ENCODE results near the gene SUN2. TPM values are rescaled to one million over a fixed set of nuclear protein-coding genes. Genes with fewer than 3 reads are reported as not detected.

The SUN2 gene
- total and polyA plus RNA-seq, 11 donors, result 41.3 to 405 (median 125) TPM

GRCh38 chr22:38685761-38686160 is 70.0 kb downstream of the SUN2 start:
- Histone ChIP-seq H3K9me3 (no peaks in the 10 kb centered on the region), H3K36me3 (peaks cover 9 to 76% (median 69%) of the 10 kb centered on the region in 9 donors), H3K27me3 (no peaks in the 10 kb centered on the region), H3K4me3 (no peak overlapping the region), H3K27ac (no peak overlapping the region), H3K4me1 (peaks cover 0 to 17% (median 8%) of the 10 kb centered on the region in 12 donors)
- TF ChIP-seq POLR2A (IDR thresholded peaks at IDR 0.05) (no peak), CTCF (IDR thresholded peaks at IDR 0.05) (no peak)
- ATAC-seq, result no peak
- intact Hi-C loops (cut with DNase I), result loop anchor here in 2 of 10 donors (10.0 kb wide), 1 partner anchor 181 kb away; the partner anchor contains the start of gene DDX17 (in 2 of the 2)
- DNase-seq, result no peak
- WGBS, 4 donors, result 85 to 100% (median 89%) methylated on average over 1 of the region's 1 CpG

GRCh38 chr22:38684895-38685294 is 70.9 kb downstream of the SUN2 start:
- 89 to 95% (median 92%) methylated on average over 9 of the region's 9 CpGs for WGBS, 4 donors

More at GRCh38 chr22:38684895-38685294, 70.9 kb downstream of the SUN2 start:
- DNase-seq (no peak), ATAC-seq (no peak)
- TF ChIP-seq CTCF (IDR thresholded peaks at IDR 0.05) (no peak), POLR2A (IDR thresholded peaks at IDR 0.05) (no peak)
- Histone ChIP-seq H3K9me3 (no peaks in the 10 kb centered on the region), H3K4me1 (peaks cover 0 to 17% (median 8%) of the 10 kb centered on the region in 12 donors), H3K27me3 (no peaks in the 10 kb centered on the region), H3K36me3 (peaks cover 9 to 68% (median 64%) of the 10 kb centered on the region in 9 donors), H3K27ac (no peak overlapping the region), H3K4me3 (no peak overlapping the region)
- intact Hi-C loops (cut with DNase I), result loop anchor here in 3 of 10 donors (5.0 to 10.0 kb wide), 3 partner anchors 178 to 633 kb away; partner anchors contain the start of gene DDX17 (in 3 of the 3)

Other genes starting within 250 kb of the SUN2 start
- gene DDX17, start 249.7 kb downstream of the SUN2 start, total RNA-seq, result 100 to 1,000 TPM; 149 to 202 (median 170) TPM
- gene DDX17, start 249.7 kb downstream of the SUN2 start, polyA plus RNA-seq, result 100 to 1,000 TPM; 133 to 153 TPM
- gene DMC1, start 185.8 kb downstream of the SUN2 start, total RNA-seq, result 1 to 10 TPM in 5 of 9 donors, under 1 TPM in 4; 0.16 to 2.4 (median 1.1) TPM
- gene DMC1, start 185.8 kb downstream of the SUN2 start, polyA plus RNA-seq, result under 1 TPM; 0.12 to 0.27 TPM
- 1 to 10 TPM in 2 of 9 donors, under 1 TPM in 7; 0.16 to 1.0 (median 0.36) TPM for gene FAM227A, start 99.6 kb downstream of the SUN2 start, total RNA-seq
- gene FAM227A, start 99.6 kb downstream of the SUN2 start, polyA plus RNA-seq, result under 1 TPM; 0.30 to 0.38 TPM
- gene CBY1, start 99.4 kb downstream of the SUN2 start, total RNA-seq, result 10 to 100 TPM; 24.1 to 47.1 (median 37.9) TPM
- 10 to 100 TPM; 43.7 to 71.7 TPM for gene CBY1, start 99.4 kb downstream of the SUN2 start, polyA plus RNA-seq
- gene TOMM22, start 74.0 kb downstream of the SUN2 start, total RNA-seq, result 10 to 100 TPM; 37.1 to 82.1 (median 71.6) TPM
- gene TOMM22, start 74.0 kb downstream of the SUN2 start, polyA plus RNA-seq, result 10 to 100 TPM; 32.3 to 45.6 TPM
- 10 to 100 TPM; 14.7 to 34.0 (median 22.8) TPM for gene JOSD1, start 55.1 kb downstream of the SUN2 start, total RNA-seq
- gene JOSD1, start 55.1 kb downstream of the SUN2 start, polyA plus RNA-seq, result 10 to 100 TPM in 1 of 2 donors, 1 to 10 TPM in 1; 7.8 to 33.9 TPM
- gene GTPBP1, start 50.1 kb downstream of the SUN2 start, total RNA-seq, result 10 to 100 TPM; 23.7 to 45.3 (median 28.1) TPM
- 10 to 100 TPM; 15.6 to 21.6 TPM for gene GTPBP1, start 50.1 kb downstream of the SUN2 start, polyA plus RNA-seq
- 10 to 100 TPM in 5 of 9 donors, 1 to 10 TPM in 4; 8.2 to 16.4 (median 10.4) TPM for gene DNAL4, start 38.1 kb upstream of the SUN2 start, total RNA-seq
- 10 to 100 TPM in 1 of 2 donors, 1 to 10 TPM in 1; 7.9 to 14.9 TPM for gene DNAL4, start 38.1 kb upstream of the SUN2 start, polyA plus RNA-seq
- gene NPTXR, start 88.0 kb upstream of the SUN2 start, total RNA-seq, result 10 to 100 TPM; 15.4 to 34.0 (median 20.7) TPM
- gene NPTXR, start 88.0 kb upstream of the SUN2 start, polyA plus RNA-seq, result 10 to 100 TPM; 18.8 to 19.1 TPM
- 10 to 100 TPM; 28.3 to 59.0 (median 43.9) TPM for gene CBX6, start 116.2 kb upstream of the SUN2 start, total RNA-seq
- gene CBX6, start 116.2 kb upstream of the SUN2 start, polyA plus RNA-seq, result 10 to 100 TPM; 21.1 to 43.5 TPM
- 1 to 10 TPM in 3 of 9 donors, under 1 TPM in 3, not detected in 3; 0.36 to 7.7 (median 1.4) TPM for gene APOBEC3A, start 201.6 kb upstream of the SUN2 start, total RNA-seq
- 1 to 10 TPM in 1 of 2 donors, under 1 TPM in 1; 0.58 to 1.4 TPM for gene APOBEC3A, start 201.6 kb upstream of the SUN2 start, polyA plus RNA-seq
- gene APOBEC3B, start 226.3 kb upstream of the SUN2 start, total RNA-seq, result 10 to 100 TPM in 1 of 9 donors, 1 to 10 TPM in 3, under 1 TPM in 3, not detected in 2; 0.49 to 10.3 (median 1.1) TPM
- 1 to 10 TPM in 1 of 2 donors, under 1 TPM in 1; 0.85 to 1.0 TPM for gene APOBEC3B, start 226.3 kb upstream of the SUN2 start, polyA plus RNA-seq